HepG2 (cell line): ENCODE measurements around the gene CDC27. TPM values are rescaled to one million over a fixed set of nuclear protein-coding genes. Genes with fewer than 3 reads are reported as not detected.

Experiments
- ATAC-seq: fragments of 200-7000 bp; cut with Tn5 transposase; 3 replicates; pipeline ENCODE4 v1.9.1; 2020; ENCODE audit warnings: mild to moderate bottlenecking, moderate library complexity
- BruUV-seq: library from RNA; stranded (reverse); fragments of 400-500 nt; replicated peaks from 2 replicates; lab custom pipeline; 2021; lab: Mats Ljungman, UMichigan
- CTCF ChIA-PET: fragments of 300-600 bp; formaldehyde crosslinking; extraction: SDS; loops from one replicate; lab custom pipeline; 2021; ENCODE audit warnings: low total read pairs, inconsistent platforms, low intra/inter-chr PET ratio; lab: Yijun Ruan, JAX
- POLR2A ChIA-PET: fragments of 350-600 bp; sonication (Branson Sonifier 250); formaldehyde crosslinking; loops from one replicate; lab custom pipeline; 2020; ENCODE audit warnings: antibody characterized with exemption, inconsistent platforms; lab: Yijun Ruan, JAX
- DNase-seq: peaks from one replicate; pipeline ENCODE4 v3.0.0-alpha.2; 2015; ENCODE audit warnings: low spot score
- FAIRE-seq: peaks from 3 replicates; lab custom pipeline; 2011; peaks lifted over from hg19 to GRCh38; lab: Jason Lieb, UNC
- H2AFZ ChIP-seq: one replicate; pipeline ENCODE4 v1.6.1; 2011; ENCODE audit warnings: low read length, inconsistent platforms
- H3K27ac ChIP-seq: fragments of 300-600 bp; 3 replicates; pipeline ENCODE4 v1.8.0; 2011; ENCODE audit warnings: mixed run types, mild to moderate bottlenecking, mixed read lengths, low read length, inconsistent platforms; ENCODE audit not compliant: insufficient read depth; ENCODE audit errors: extremely low read length
- H3K27me3 ChIP-seq, 2 experiments: fragments of 200-600 bp in 1 of 2; 2 replicates in 1 of 2; 3 replicates in 1 of 2; pipeline versions ENCODE4 v1.6.0 to v1.8.0; 2011; ENCODE audit warnings: low read length in 2 of 2, mild to moderate bottlenecking in 2 of 2, moderate library complexity in 2 of 2, inconsistent platforms in 1 of 2; ENCODE audit not compliant: insufficient read depth in 2 of 2, control insufficient read depth in 1 of 2
- H3K36me3 ChIP-seq, 2 experiments: fragments of 200-600 bp in 1 of 2; replicated peaks in 1 of 2; 2 replicates in 1 of 2; 3 replicates in 1 of 2; pipeline versions ENCODE4 v1.5.1 to v1.8.0; 2011; ENCODE audit warnings: low read length in 2 of 2, inconsistent platforms in 1 of 2; ENCODE audit not compliant: insufficient read depth in 2 of 2, control insufficient read depth in 1 of 2
- H3K4me1 ChIP-seq: 2 replicates; pipeline ENCODE4 v1.5.1; 2012; ENCODE audit warnings: low read length, inconsistent platforms; ENCODE audit not compliant: insufficient read depth
- H3K4me2 ChIP-seq: 2 replicates; pipeline ENCODE4 v1.6.0; 2011; ENCODE audit warnings: low read depth, low read length, inconsistent platforms
- H3K4me3 ChIP-seq, 3 experiments: fragments of 200-600 bp in 1 of 3; sonication (generic), shearing (Covaris generic) in 1 of 3; replicated peaks in 1 of 3; 2 replicates each; pipeline ENCODE4 v1.5.1; 2011 to 2016; ENCODE audit warnings: low read length in 3 of 3, inconsistent platforms in 2 of 3, low read depth in 2 of 3, mild to moderate bottlenecking in 2 of 3, control low read depth in 1 of 3, mixed read lengths in 1 of 3; ENCODE audit not compliant: insufficient read depth in 1 of 3
- H3K79me2 ChIP-seq: one replicate; pipeline ENCODE4 v1.6.1; 2011; ENCODE audit warnings: low read length, inconsistent platforms; ENCODE audit not compliant: insufficient read depth
- H3K9ac ChIP-seq: 2 replicates; pipeline ENCODE4 v1.6.0; 2011; ENCODE audit warnings: mild to moderate bottlenecking, low read depth, low read length, inconsistent platforms; ENCODE audit not compliant: insufficient read depth
- H3K9me3 ChIP-seq: 2 replicates; pipeline ENCODE4 v1.5.1; 2012; ENCODE audit warnings: mild to moderate bottlenecking, low read length
- H4K20me1 ChIP-seq: 2 replicates; pipeline ENCODE4 v1.6.0; 2011; ENCODE audit warnings: inconsistent platforms, mild to moderate bottlenecking, low read length, moderate library complexity; ENCODE audit not compliant: insufficient read depth
- ATF7-NPFF ChIP-seq: sonication (generic); formaldehyde crosslinking; IDR thresholded peaks from 2 replicates; pipeline ENCODE4 v1.8.1; 2023; ENCODE audit warnings: mild to moderate bottlenecking, low read depth, missing genetic modification reagents, moderate library complexity
- MTA1 ChIP-seq: sonication (generic); formaldehyde crosslinking; IDR thresholded peaks from 2 replicates; pipeline ENCODE4 v1.4.0; 2020; ENCODE audit warnings: missing genetic modification reagents, mild to moderate bottlenecking, borderline replicate concordance
- ONECUT2 ChIP-seq: sonication (generic); formaldehyde crosslinking; IDR thresholded peaks from 2 replicates; pipeline ENCODE4 v1.4.0; 2020; ENCODE audit warnings: missing genetic modification reagents
- PCBP1 ChIP-seq: fragments of 200-400 bp; formaldehyde crosslinking; IDR thresholded peaks from 2 replicates; pipeline ENCODE4 v1.6.1; 2017; ENCODE audit warnings: mild to moderate bottlenecking, low read depth, low read length, borderline replicate concordance
- SNAI1 ChIP-seq: sonication (generic); formaldehyde crosslinking; IDR thresholded peaks from 2 replicates; pipeline ENCODE4 v1.5.0; 2020; ENCODE audit warnings: mild to moderate bottlenecking, missing genetic modification reagents, borderline replicate concordance
- ZBTB34 ChIP-seq: sonication (generic); formaldehyde crosslinking; IDR thresholded peaks from 2 replicates; pipeline ENCODE4 v1.8.0; 2022; ENCODE audit warnings: mild to moderate bottlenecking, missing genetic modification reagents
- ZFP36L1 ChIP-seq: sonication (generic); formaldehyde crosslinking; IDR thresholded peaks from 2 replicates; pipeline ENCODE4 v1.8.0; 2022; ENCODE audit warnings: mild to moderate bottlenecking, missing genetic modification reagents, moderate library complexity
- ZFP90 ChIP-seq: sonication (generic); formaldehyde crosslinking; IDR thresholded peaks from 2 replicates; pipeline ENCODE4 v1.8.0; 2022; ENCODE audit warnings: missing genetic modification reagents, mild to moderate bottlenecking, inconsistent platforms, borderline replicate concordance
- in situ Hi-C: cut with HindIII; loops from 2 replicates; pipeline ENCODE4 v1.10.0; 2017; ENCODE audit warnings: low pct_unique_long_range_greater_than_20kb; ENCODE audit not compliant: extremely low pct_ligation_motif_present
- intact Hi-C: fragments of 100-400 bp; cut with micrococcal nuclease; formaldehyde crosslinking; loops from one replicate; pipeline ENCODE4 v1.10.0; 2022; ENCODE audit not compliant: unreplicated experiment
- polyA plus RNA-seq, 8 experiments: library from polyadenylated mRNA; depleted of rRNA in 3 of 8; stranded (reverse) in 7 of 8; unstranded in 1 of 8; fragments of >200 nt; fragmentation: Illumina TruSeq in 4 of 8; extraction: Trizol in 4 of 8; gene quantifications; 2 replicates each; pipeline versions ENCODE4 v1.2.1 to v1.2.3, GENCODE V29; 2011 to 2016; ENCODE audit warnings: low read depth in 4 of 8, missing spikeins in 1 of 8, mixed read lengths in 1 of 8; ENCODE audit not compliant: insufficient read depth in 1 of 8
- total RNA-seq, 5 experiments: library from RNA; depleted of rRNA; stranded (reverse); fragments of >200 nt; fragmentation: Illumina TruSeq; extraction: Trizol; gene quantifications; 2 replicates each; pipeline ENCODE4 v1.2.3, GENCODE V29; 2016; ENCODE audit warnings: low read depth in 1 of 5

CDC27 gene
- total and polyA plus RNA-seq, 2 of the 13 experiments (the other 11 are each of a cell fraction or from before 2014, with no cell fraction given), result 80.7 to 102 TPM

- H2AFZ ChIP-seq, result no peak overlapping the region
- H3K36me3 ChIP-seq, result no peaks in the 10 kb centered on the region
- H3K4me1 ChIP-seq, result peaks cover 5% of the 10 kb centered on the region; the same call in 1 of the 2 replicates
- H3K79me2 ChIP-seq, result no peaks in the 10 kb centered on the region
- no TSS peak for BruUV-seq
- DNase-seq (no peak), ATAC-seq (no peak), FAIRE-seq (no peak)
- H3K9me3 ChIP-seq, result no peaks in the 10 kb centered on the region
- TF ChIP-seq PCBP1 (no peak), ZBTB34 (CRISPR knock-in tag) (no peak), SNAI1 (CRISPR knock-in tag) (no peak), ONECUT2 (no peak), ATF7-NPFF (no peak), ZFP36L1 (CRISPR knock-in tag) (no peak), ZFP90 (no peak), MTA1 (CRISPR knock-in tag) (no peak)
- H3K9ac ChIP-seq, result no peak overlapping the region
- CTCF ChIA-PET, result no interaction called here
- H3K27ac ChIP-seq, result no peak overlapping the region
- POLR2A ChIA-PET, result interaction anchor here (0.7 kb wide), 1 partner anchor 9 kb away, joined by 3 read pairs; the partner anchor contains the start of gene CDC27
- in situ Hi-C loops (no loop called here), intact Hi-C loops (no loop called here)
- 0 out of 5 replicates have a peak, but pooled peaks cover 0 to 4% of the 10 kb centered on the region in 2 experiments for H3K27me3 ChIP-seq
- no peak overlapping the region for H3K4me3 ChIP-seq
- H4K20me1 ChIP-seq, result no peaks in the 10 kb centered on the region
- no peak overlapping the region for H3K4me2 ChIP-seq
Observed at GRCh38 chr17:47197821-47198220, 8.7 kb upstream of the CDC27 start.
